ENCODE data around the gene SOX4. TPM values are rescaled to one million over a fixed set of nuclear protein-coding genes. Genes with fewer than 3 reads are reported as not detected.

SOX4 gene
- total and polyA plus RNA-seq, 2 donors (not counting 1 experiment from before 2014, with no cell fraction given): 3.5 to 5.0 TPM

DNA sequence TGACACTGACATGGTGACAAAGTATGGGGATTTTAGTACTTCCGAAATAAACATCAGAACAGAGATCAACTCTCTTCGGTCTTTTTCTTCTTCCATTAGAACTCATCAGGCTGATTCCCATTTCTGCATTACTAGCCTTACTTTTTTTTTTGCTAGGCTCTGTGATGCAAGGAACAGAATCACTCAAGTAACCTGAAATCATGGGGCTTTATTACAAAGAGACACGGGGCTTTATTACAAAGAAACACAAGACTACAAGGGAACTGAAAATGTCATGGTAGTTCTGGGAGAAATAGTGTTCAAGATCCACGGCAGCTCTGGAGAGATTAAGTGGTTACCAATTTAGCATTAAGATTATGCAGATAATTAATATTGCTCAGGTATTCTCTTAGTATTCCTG is 11.6 kb downstream of the SOX4 start:
- no peak overlapping the region for H3K9ac ChIP-seq (ENCODE audit: low read length)
- no peak overlapping the region for H3K27ac ChIP-seq (ENCODE audit: low read length in 2 of 2)
- H3K27me3 Mint-ChIP-seq: no peaks in the 10 kb centered on the region
- no peaks in the 10 kb centered on the region for H4K20me1 ChIP-seq (ENCODE audit: control insufficient read depth, insufficient read depth, low read length, poor library complexity, severe bottlenecking)
- ChIA-PET POLR2A (no interaction called here), CTCF (interaction anchor here (1.6 kb wide), 1 partner anchor 17 kb away, joined by 5 read pairs; no protein-coding TSS in a partner anchor)
- H3K9me3 ChIP-seq (ENCODE audit: control extremely low read depth in 1 of 3, control insufficient read depth in 2 of 3, insufficient read depth in 1 of 3, low read length in 2 of 3): peaks cover 0 to 7% (median 0%) of the 10 kb centered on the region in 3 donors
- H3K4me1 Mint-ChIP-seq: peaks cover 23% of the 10 kb centered on the region
- no peaks in the 10 kb centered on the region for H3K27me3 ChIP-seq (replicated peaks in 1 of 4; ENCODE audit: control extremely low read depth in 1 of 4, control insufficient read depth in 3 of 4, insufficient read depth in 4 of 4, low read length in 3 of 4)
- no peaks in the 10 kb centered on the region for H3K36me3 ChIP-seq (replicated peaks in 1 of 2; ENCODE audit: control extremely low read depth in 1 of 2, control insufficient read depth in 1 of 2, extremely low read depth in 1 of 2, insufficient read depth in 2 of 2, low read length in 1 of 2)
- no peaks in the 10 kb centered on the region for H3K79me2 ChIP-seq (ENCODE audit: control insufficient read depth, insufficient read depth, low read length)
- ATAC-seq (ENCODE audit: low read depth) (no peak), DNase-seq (no peak)
- H3K4me3 ChIP-seq (ENCODE audit: control extremely low read depth in 1 of 5, extremely low read depth in 1 of 5, insufficient read depth in 1 of 5, low read depth in 2 of 5, low read length in 4 of 5): no peak overlapping the region
- H3K4me2 ChIP-seq (replicated peaks; ENCODE audit: low read depth, low read length, poor library complexity, severe bottlenecking): no peak overlapping the region
- peaks cover 11 to 20% of the 10 kb centered on the region in 2 donors for H3K4me1 ChIP-seq (ENCODE audit: control insufficient read depth in 2 of 2, insufficient read depth in 2 of 2, low read length in 2 of 2)
- TF ChIP-seq, protein P1, sequence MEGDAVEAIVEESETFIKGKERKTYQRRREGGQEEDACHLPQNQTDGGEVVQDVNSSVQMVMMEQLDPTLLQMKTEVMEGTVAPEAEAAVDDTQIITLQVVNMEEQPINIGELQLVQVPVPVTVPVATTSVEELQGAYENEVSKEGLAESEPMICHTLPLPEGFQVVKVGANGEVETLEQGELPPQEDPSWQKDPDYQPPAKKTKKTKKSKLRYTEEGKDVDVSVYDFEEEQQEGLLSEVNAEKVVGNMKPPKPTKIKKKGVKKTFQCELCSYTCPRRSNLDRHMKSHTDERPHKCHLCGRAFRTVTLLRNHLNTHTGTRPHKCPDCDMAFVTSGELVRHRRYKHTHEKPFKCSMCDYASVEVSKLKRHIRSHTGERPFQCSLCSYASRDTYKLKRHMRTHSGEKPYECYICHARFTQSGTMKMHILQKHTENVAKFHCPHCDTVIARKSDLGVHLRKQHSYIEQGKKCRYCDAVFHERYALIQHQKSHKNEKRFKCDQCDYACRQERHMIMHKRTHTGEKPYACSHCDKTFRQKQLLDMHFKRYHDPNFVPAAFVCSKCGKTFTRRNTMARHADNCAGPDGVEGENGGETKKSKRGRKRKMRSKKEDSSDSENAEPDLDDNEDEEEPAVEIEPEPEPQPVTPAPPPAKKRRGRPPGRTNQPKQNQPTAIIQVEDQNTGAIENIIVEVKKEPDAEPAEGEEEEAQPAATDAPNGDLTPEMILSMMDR (IDR thresholded peaks at IDR 0.05): no peak
- no peak for TF ChIP-seq EZH2 (IDR thresholded peaks at IDR 0.05; ENCODE audit: borderline replicate concordance, insufficient read depth, low read depth, low read length, poor library complexity, severe bottlenecking)
- H2AFZ ChIP-seq (ENCODE audit: insufficient read depth, low read depth, low read length, poor library complexity, severe bottlenecking): no peak overlapping the region
- WGBS (ENCODE audit: insufficient coverage): 100% methylated on average over 1 of the region's 4 CpGs
- intact Hi-C loops (cut with micrococcal nuclease): no loop called here
- H3K9me3 Mint-ChIP-seq (ENCODE audit: insufficient read depth): no peaks in the 10 kb centered on the region
- no peak overlapping the region for H3K4me3 Mint-ChIP-seq
- no peak overlapping the region for H3K27ac Mint-ChIP-seq

DNA sequence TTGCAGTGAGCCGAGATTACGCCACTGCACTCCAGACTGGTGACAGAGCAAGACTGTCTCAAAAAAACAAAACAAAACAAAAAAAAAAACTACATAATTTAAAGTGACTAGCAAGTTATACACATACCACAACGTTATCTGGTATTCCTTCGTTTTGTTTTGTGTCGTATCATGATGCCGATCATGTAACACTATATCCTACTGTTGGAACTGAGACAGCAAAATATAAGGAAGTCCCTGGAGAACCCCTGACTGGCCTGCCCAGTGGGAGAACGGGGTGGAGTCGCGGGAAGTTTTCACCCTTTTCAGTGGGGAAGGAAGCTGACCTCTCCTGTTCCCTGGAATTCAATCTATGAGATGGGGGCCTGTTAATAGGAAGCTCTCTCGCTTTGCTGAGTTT is 15.1 kb downstream of the SOX4 start:
- ChIA-PET POLR2A (interaction anchor here (1.7 kb wide), 1 partner anchor 13 kb away, joined by 4 read pairs; no protein-coding TSS in a partner anchor), CTCF (interaction anchor here (0.8 kb wide), 1 partner anchor 15 kb away, joined by 3 read pairs; the partner anchor contains the start of gene SOX4)
- Histone ChIP-seq H3K27me3 (replicated peaks in 1 of 4; ENCODE audit: control extremely low read depth in 1 of 4, control insufficient read depth in 3 of 4, insufficient read depth in 4 of 4, low read length in 3 of 4) (no peaks in the 10 kb centered on the region), H3K9ac (ENCODE audit: low read length) (no peak overlapping the region), H4K20me1 (ENCODE audit: control insufficient read depth, insufficient read depth, low read length, poor library complexity, severe bottlenecking) (no peaks in the 10 kb centered on the region), H3K27ac (ENCODE audit: low read length in 2 of 2) (no peak overlapping the region), H3K4me1 (ENCODE audit: control insufficient read depth in 2 of 2, insufficient read depth in 2 of 2, low read length in 2 of 2) (peaks cover 10 to 21% of the 10 kb centered on the region in 2 donors), H3K79me2 (ENCODE audit: control insufficient read depth, insufficient read depth, low read length) (no peaks in the 10 kb centered on the region), H2AFZ (ENCODE audit: insufficient read depth, low read depth, low read length, poor library complexity, severe bottlenecking) (no peak overlapping the region), H3K9me3 (ENCODE audit: control extremely low read depth in 1 of 3, control insufficient read depth in 2 of 3, insufficient read depth in 1 of 3, low read length in 2 of 3) (no peaks in the 10 kb centered on the region), H3K4me2 (replicated peaks; ENCODE audit: low read depth, low read length, poor library complexity, severe bottlenecking) (no peak overlapping the region), H3K36me3 (replicated peaks in 1 of 2; ENCODE audit: control extremely low read depth in 1 of 2, control insufficient read depth in 1 of 2, extremely low read depth in 1 of 2, insufficient read depth in 2 of 2, low read length in 1 of 2) (no peaks in the 10 kb centered on the region), H3K4me3 (ENCODE audit: control extremely low read depth in 1 of 5, extremely low read depth in 1 of 5, insufficient read depth in 1 of 5, low read depth in 2 of 5, low read length in 4 of 5) (no peak overlapping the region)
- no peak overlapping the region for H3K4me3 Mint-ChIP-seq
- no peaks in the 10 kb centered on the region for H3K27me3 Mint-ChIP-seq
- DNase-seq (no peak), ATAC-seq (ENCODE audit: low read depth) (no peak)
- 100% methylated on average over 7 of the region's 10 CpGs for WGBS (ENCODE audit: insufficient coverage)
- no peak for TF ChIP-seq EZH2 (IDR thresholded peaks at IDR 0.05; ENCODE audit: borderline replicate concordance, insufficient read depth, low read depth, low read length, poor library complexity, severe bottlenecking)
- TF ChIP-seq, protein P1 (IDR thresholded peaks at IDR 0.05): no peak
- no peaks in the 10 kb centered on the region for H3K9me3 Mint-ChIP-seq (ENCODE audit: insufficient read depth)
- H3K27ac Mint-ChIP-seq: no peak overlapping the region
- intact Hi-C loops (cut with micrococcal nuclease): no loop called here
- peaks cover 21% of the 10 kb centered on the region for H3K4me1 Mint-ChIP-seq

Measured in B cell (primary cell).